ENCODE measurements around the gene HIRA.

DNA sequence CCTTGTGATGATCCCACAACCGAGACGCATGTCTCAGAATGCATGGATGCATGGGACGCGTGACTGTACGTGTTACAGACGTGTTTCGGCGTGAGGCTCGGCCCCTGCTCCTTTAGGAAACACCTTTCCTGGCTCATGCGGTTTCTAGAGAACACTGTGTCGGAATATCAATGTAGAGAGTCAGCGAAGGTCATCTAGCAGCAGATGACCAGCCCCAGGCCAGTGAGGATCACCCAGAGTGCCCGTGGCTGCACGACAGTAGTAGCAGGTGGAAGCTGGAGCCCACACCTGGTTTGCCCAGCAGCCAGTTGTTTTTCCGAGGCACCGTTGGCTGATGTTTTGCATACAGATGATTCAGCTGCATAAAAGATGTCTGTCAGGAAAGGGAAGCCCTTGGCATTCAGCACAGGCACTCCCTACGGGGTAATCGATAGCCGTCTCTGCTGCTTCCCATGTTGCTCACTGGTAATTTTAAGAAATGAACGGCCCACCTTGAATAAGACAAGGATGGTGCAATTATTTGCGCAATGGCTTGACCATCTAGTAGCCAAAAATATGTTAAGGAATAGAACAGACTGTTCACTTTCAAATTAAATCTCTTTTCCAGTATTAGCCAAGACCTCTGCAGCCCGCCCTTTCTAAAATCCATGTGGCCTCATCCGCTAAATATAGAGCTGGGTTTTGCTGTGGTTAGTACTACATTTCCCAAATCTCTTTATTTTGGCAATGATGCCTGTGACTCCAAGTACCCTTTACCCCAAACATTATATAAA, 138.9 kb downstream of the HIRA start:
- TF ChIP-seq EZH2 (IDR thresholded peaks at IDR 0.05; ENCODE audit: insufficient read depth, poor library complexity, severe bottlenecking) (no peak), EZH2phosphoT487 (IDR thresholded peaks at IDR 0.05; ENCODE audit: insufficient read depth, low read depth) (no peak)
